HG02970 (cell line): ENCODE measurements around the gene DCC.

Experiments used
- ATAC-seq: cut with Tn5 transposase; IDR thresholded peaks from one replicate; pipeline ENCODE4 v1.9.1; 2021; ENCODE audit warnings: mild to moderate bottlenecking, moderate library complexity, moderate number of reproducible peaks; ENCODE audit not compliant: unreplicated experiment, low FRiP score

The DCC gene

DNA sequence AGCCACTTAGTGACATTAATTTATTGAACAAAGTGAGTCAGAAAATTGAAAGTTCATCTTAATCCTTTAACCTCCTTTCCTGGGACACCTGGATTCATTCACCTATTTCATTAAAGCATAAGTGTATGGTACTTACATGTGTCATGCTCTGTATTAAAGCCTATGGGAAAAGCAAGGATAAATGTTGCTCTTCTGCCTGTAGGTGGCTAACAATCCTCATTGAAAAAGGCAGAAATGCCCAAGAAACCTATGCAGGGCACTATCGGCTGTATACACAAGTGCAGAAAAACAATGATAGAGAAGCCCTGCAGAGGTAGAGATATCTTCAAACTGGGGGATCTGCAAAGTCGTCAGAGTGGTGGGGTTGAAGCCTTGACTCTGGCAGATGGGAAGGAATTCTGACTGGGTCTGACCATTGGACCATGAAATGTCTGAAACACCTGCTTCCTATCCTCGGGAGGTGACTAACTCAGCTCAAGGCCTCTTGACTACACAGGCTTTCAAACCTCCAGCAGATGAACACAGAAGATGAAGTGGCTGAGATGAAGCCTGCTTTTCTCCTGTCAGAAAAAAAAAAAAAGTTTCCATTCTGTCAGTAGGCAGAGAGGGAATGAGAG is 83.1 kb downstream of the DCC start:
- ATAC-seq = no peak

DNA sequence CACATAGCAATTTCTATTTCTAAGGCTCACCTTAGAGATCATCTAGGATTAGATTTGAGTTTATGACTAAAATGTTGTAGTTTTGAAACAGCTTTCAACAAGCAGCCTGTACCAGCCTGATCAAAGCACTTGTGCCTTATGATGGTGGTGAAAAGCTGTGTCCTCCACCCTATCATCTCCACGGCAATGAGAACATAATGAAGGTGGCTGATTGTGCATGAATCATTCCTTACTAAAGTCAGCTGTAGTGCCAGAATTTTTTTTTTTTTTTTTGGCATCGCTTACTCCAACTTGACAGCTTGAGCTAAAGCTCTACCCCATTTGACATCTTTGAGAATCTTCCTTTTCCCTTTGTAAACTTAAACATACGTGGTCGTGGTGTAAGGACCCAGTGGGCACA is 86.0 kb downstream of the DCC start:
- no peak for ATAC-seq

DNA sequence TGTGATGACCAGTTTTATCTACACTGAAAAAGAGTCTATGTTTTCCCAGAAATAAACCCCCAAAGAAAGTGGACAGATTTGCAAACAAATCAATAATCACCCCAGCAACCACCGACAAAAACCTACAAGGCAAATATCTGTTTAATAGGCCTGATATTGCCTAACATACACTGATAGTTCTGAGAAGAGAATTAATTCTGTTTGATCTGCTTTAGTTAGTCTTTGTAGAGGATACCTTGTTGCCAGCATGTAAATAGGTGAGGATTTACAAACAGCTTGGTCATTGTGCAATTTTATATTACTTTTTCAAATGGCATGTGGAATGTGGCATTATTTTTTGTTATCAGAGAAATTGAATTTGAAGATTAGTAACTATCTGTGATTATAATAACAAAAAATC is 86.5 kb downstream of the DCC start:
- ATAC-seq = no peak

DNA sequence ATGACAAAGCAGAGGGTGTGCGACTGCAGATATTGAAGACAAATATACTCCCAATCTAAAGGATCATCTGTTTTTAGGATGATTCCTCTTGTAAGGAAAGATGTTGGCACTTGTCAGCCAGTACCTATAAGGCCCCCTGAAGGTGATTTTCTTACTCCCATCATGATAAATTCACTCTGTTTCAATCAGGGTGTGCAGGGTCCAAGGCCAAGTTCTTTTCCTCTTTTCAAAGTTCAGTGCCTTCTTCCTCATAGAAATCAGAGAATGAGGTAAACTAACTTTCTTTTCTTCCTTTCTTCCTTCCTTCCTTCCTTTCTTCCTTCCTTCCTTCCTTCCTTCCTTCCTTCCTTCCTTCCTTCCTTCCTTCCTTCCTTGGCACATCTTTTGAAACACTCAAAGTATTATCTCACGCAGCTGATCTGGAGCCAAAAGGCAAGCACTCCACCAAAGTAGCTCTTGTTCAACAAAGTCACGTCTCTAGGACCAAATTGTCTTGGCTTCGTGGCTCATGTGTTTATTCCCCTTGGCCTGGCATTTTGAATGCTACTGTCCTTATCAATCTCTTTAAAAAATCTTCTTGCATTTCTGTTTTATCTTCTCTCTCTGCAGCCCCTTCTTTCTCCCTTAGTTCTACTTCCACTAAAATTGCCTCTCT is 87.7 kb downstream of the DCC start:
- no peak for ATAC-seq

- ATAC-seq = no peak
Observed at GRCh38 chr18:52431683-52432082, 91.7 kb downstream of the DCC start.

DNA sequence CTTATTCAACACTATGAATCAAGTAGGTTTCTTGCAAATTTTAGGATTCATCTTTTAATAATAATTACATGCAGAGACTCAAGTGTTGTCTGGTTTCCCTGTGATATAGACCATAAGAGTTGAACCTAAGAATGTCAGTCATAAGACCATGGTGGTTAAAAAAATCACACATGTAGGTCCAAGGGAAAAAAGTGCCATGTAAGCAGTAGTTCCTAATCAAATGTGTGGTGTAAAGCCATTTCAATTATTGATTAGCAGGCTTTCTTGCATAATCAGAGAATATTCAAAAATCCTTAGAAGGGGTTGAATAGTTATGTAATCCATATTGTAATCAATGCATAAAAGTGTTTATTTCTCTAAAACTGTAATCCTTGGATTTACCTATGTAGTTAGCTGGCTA is 93.8 kb downstream of the DCC start:
- ATAC-seq = no peak

DNA sequence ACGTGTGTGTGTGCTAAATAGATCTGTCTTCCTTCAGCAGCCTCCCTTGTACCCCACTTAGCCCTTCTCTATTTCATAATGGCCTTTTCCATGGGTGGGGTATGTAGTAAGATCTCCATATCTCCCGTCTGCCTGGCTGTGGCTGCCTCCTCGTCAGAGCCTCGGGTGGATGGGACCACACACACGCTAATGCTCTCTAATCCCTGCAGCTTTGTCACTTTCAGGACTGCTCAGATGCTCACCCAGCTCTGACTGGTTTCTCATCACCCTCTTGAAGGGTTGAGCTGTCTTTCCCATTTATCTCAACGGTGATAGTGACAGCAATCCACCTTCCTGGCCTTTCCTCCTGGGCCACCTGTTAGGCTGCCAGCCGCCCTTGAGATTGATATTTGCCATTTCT is 95.3 kb downstream of the DCC start:
- ATAC-seq = no peak

GRCh38 chr18:52437161-52437560 is 97.2 kb downstream of the DCC start:
- ATAC-seq = no peak

GRCh38 chr18:52439457-52439856 is 99.5 kb downstream of the DCC start:
- no peak for ATAC-seq

DNA sequence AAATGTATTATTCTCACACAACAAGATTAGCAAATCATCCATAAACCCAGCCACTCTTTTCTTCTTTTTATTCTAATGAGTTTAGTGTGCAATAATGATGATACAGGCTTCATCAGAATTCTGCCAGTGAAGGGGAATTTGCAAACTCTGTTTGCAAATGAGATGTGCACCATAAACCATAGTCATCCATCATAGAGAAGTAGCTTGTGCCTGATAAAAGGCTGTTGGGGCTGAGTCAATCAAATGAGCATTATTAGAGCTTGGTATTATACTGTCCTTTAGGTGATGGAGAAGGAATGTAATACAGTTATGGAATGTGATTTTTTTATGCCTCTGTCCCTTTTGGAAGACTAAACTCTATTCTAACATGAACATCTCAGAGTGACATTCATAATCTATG is 101.8 kb downstream of the DCC start:
- ATAC-seq = no peak

DNA sequence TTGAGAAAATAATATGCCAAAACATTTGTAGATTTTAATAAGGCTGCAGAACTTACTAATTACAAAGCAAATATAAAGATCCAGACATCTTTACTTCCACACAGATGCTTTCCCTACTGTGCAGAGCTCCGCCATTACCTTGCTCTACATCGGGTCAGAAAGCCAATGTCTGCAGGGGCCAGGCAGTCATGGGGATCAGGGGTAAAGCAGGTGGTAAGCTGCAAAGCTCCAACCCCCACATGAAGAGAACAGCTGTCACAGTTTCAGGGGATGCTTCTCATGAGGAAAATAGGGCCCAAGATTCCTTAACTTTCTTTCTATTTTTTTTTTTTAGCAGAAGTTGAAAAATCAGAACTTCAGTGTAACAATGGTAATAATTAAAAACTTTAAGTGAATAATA is 102.7 kb downstream of the DCC start:
- ATAC-seq = no peak

DNA sequence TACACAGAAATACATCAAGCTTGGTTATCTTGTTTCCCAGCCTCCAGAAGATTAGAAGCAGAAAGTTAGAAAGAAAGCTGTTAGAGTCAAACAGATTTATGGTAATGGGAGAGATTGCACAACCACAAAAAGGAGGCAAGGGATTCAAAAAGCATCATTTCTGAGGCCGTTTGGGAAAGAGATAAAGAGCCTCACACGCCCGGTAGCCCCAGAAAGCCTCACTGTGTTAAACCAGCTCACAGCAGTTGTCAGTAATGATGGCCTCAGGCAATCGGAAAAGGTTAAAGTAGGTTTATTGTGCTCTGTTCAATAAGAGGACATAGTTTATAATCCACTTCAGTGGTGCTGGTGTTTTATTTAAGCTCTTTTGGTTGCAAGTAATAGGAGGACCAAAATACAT is 111.3 kb downstream of the DCC start:
- ATAC-seq = no peak

GRCh38 chr18:52451851-52452250 is 111.9 kb downstream of the DCC start:
- no peak for ATAC-seq

GRCh38 chr18:52452427-52452826 is 112.4 kb downstream of the DCC start:
- ATAC-seq = no peak

DNA sequence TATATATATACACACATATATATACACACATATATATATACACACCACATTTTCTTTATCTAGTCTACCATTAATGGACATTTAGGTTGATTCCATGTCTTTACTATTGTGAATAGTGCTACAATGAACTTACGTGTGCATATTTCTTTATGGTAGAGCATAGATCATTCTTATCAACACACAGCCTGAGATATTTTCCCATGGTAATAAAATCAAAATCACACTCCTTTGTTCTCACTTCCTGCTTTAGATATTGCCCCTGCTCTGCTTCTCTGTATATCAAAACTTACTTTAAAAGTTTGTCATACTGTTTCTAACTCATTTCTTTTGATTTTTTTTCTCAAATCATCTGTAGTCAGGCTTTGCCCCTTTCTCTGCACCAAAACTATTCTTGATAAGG is 119.9 kb downstream of the DCC start:
- no peak for ATAC-seq

DNA sequence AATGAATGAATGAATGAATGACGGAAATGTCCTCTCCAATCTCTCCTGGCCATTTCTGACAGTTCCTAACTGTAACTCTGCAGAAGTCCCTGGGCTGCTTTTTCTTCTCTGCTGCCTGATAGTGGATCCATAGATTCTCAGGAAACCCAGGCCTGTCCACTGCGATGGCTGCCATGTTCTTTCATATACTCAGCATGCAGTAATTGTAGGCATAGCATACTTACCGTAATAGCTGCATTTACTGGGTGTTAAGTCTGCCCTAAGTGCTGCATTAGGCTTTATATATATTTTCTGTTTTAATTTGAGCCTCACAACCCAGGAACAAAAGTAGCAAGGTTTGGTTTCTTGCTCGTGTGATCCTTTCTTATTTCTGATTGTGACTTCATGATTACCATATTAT is 122.9 kb downstream of the DCC start:
- no peak for ATAC-seq

- no peak for ATAC-seq
Observed at GRCh38 chr18:52465391-52465790, 125.4 kb downstream of the DCC start.

GRCh38 chr18:52468496-52468895 is 128.5 kb downstream of the DCC start:
- no peak for ATAC-seq

DNA sequence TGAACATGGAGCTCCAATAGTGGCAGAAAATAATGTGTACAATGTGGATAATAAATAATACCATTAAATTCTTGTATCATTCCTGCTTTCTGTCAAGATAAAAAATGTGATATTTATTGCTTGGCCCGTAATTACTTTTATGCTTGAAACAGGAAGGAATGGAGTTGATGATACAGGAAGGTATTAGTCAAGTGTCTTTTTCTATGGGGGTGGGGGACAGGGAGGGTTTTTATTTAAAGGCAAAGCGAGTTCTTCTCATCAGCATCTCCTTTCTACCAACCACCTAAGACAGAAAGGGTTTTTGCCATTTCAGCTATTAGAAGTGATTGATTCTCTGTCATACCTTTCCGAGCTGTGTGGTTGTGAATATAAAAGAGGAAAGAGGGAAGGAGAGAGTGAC is 135.3 kb downstream of the DCC start:
- no peak for ATAC-seq

GRCh38 chr18:52481116-52481515 is 141.1 kb downstream of the DCC start:
- ATAC-seq = no peak

DNA sequence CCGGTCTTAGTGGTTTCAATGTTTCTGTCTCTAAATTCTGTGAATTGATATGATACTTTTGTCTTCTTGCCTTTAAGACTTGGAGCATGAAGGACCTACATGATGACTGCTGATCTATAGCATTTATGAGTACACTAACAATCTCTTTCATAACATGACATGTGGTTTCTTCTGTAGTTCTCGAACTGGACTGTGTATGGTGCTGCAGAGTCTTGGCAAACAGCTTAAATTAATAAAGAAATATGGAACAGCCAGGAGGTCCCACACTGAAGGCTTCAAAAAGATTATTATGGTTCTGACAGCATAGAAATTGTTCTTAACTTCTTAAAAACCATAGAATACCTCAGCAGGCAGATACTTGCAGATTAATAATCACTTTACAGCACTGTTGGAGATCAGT is 145.0 kb downstream of the DCC start:
- no peak for ATAC-seq

DNA sequence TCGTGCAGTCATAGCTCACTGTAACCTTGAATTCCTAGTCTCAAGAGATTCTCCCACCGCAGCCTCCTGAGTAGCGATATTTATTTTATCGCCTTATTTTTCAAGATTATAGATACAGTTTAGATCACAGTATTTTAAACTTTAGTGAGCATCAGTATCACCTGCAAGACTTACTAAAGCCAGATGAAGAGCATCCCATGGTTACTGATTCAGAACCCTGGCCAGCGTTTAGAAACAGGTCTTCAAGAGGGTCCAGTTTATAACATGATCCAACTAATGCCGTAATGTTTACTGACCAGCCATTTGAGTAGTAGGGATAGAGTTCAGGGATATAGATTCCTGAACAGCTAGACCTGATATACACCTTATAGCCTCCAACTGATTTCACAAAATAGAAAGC is 146.1 kb downstream of the DCC start:
- no peak for ATAC-seq
